HG03060 (cell line): Measurements from ENCODE around the gene MYZAP.

Experiments used
- ATAC-seq: cut with Tn5 transposase; IDR thresholded peaks from one replicate; pipeline ENCODE4 v1.9.1; 2021; ENCODE audit warnings: low read depth, moderate number of reproducible peaks; ENCODE audit not compliant: unreplicated experiment

MYZAP gene

GRCh38 chr15:57690341-57690966, 98.8 kb downstream of the MYZAP start:
- ATAC-seq: no peak

DNA sequence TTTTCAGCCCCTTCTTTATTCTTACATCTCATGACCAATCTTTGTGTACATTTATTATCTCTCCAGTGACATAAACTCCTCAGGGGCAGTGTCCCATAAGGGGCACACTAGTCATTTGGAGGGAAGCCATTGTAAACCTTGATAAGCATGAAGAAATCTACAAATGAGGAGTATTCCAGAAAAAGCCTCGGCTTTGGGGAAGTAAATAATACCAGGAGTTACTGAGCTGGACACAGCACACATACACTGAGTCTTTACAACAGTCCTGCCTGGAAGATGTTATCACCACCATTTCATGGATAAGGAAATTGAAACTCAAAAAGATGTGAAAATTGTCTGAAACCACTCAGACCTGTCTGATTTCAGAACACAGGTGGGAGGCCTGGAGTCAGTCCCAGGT, 99.4 kb downstream of the MYZAP start:
- ATAC-seq: no peak

DNA sequence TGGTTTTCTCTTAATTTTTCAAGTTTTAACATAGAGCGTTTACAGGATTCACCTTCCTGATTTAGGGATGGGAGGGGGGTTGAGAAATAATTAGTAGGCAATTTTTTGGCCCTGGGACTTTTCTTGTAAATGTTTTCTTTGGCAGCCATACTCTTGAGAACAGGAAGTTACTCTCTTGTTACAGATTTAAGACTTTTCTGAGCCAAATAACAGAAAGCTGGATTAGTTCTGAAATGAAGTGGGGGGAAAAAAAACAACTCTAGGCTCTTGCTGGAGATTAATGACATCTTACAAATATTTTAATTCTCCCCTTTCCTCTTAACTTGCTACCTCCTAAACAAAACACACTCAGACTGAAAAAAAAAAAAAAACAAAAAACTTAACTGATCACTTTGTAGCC, 101.0 kb downstream of the MYZAP start:
- no peak for ATAC-seq

GRCh38 chr15:57694279-57694678, 102.6 kb downstream of the MYZAP start:
- ATAC-seq: no peak

DNA sequence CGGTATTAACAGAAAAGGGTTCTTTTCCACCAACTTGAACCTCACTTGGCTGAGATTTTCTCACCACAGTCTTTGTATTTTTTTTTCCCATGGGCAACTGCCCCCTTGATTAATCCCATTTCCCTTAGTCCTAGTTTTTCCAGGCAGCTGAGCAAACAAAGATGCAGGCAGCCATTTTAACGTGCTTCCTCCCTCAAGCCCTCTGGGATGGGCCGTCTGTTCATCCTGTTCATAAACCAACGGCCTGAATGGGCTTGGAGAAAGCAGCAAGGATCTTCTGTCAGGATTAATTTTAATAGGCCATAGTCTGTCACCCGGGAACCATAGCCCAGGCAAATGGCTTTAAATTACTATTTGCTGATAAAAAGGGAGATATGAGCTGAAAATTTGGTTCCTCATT, 104.4 kb downstream of the MYZAP start:
- ATAC-seq: no peak

DNA sequence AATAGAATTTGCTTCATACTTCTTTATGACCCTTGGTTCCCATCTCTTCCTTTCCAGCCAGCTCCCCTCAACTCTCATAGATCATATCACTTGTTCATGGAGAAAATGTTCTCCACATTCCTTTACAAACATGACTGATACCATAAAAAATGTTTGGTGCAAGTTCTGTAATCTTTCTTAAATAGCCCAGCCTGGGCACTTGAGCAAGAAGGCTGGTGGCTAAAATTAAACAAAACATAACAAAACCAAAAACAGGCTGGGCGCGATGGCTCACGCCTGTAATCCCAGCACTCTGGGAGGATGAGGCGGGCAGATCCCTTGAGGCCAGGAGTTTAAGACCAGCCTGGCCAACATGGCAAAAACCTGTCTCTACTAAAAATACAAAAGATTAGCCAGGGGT, 105.9 kb downstream of the MYZAP start:
- no peak for ATAC-seq

GRCh38 chr15:57698243-57698642, 106.5 kb downstream of the MYZAP start:
- ATAC-seq: no peak

DNA sequence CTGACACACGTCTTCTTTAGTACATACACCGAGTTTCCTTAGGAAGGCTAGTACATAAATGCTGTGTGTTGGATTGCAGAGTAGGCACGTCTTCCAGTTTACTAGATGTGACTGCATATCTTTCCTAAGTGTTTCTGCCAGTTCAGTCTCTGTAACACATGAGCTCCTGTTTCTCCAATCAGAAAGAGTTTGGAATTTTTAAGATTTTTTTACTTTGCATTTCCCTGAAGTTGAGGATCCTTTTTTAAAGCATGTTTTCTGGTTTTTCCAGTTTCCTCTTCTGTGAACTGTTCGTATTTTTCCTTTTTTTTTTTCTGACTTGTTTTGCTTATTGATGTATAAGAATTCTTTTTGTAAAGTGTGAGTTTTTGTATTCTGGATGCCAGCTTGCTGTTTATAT, 107.3 kb downstream of the MYZAP start:
- ATAC-seq: no peak

DNA sequence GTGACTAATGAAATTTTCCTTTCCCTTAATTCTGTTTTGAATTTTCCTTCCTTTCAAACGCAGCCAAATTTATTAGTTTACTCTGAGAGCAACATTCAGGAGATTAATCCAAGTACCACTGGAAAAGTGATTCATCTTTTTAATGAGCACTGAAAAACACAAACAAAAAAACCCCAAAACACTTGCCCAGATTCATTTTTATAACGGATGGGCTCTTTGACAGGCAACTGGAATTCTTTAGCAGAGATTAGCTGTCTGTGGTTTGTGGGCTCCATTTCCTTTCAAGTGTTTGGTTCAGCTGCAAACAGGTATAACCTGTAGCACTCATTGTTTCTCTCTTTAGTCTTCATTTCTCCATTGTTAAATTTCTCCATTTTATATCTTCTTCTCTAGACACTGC, 111.7 kb downstream of the MYZAP start:
- no peak for ATAC-seq

- no peak for ATAC-seq
Observed at GRCh38 chr15:57704441-57704840, 112.7 kb downstream of the MYZAP start.

- ATAC-seq: no peak
Observed at GRCh38 chr15:57705746-57706404, 114.2 kb downstream of the MYZAP start.

DNA sequence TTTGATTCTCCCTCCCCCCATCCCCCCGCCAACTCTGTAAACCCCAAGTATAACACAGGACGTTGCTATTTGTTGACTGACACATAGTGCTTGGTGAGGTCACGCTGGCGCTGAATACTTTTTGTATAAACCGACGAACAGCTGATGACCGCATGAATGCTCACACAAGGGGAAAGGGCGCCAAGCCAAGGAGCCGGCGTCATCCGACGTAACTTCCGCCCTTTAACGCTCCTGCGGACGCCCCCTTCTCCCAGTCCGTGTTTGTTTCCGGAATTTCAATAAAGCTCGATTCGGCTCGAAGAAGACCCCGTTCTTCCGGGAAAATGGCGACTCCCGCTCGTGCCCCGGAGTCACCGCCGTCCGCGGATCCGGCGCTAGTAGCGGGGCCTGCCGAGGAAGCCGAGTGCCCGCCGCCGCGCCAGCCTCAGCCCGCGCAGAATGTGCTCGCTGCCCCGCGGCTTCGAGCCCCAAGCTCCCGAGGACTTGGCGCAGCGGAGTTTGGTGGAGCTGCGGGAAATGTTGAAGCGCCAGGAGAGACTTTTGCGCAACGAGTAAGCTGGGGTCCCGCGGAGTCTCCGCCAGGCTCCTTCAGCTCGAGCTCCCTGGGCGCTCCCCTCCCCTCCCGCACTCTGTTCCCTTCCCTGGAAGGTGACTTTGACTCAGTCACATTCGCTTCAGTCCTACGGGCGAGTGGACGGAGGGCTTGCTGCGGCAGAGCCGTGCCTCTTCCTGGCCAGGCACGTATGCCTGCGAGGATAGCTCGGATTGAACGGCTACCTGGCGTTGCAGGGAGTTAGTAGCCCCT, 114.9 kb downstream of the MYZAP start, which contains the start of gene POLR2M:
Gene POLR2M, plus strand, starts transcription at position 310 of the 805 bp plus-strand sequence. Its CDS starts 129 bp downstream, at position 439.
- peak; percentile 90 for ATAC-seq

- no peak for ATAC-seq
Observed at GRCh38 chr15:57708047-57708446, 116.3 kb downstream of the MYZAP start.

DNA sequence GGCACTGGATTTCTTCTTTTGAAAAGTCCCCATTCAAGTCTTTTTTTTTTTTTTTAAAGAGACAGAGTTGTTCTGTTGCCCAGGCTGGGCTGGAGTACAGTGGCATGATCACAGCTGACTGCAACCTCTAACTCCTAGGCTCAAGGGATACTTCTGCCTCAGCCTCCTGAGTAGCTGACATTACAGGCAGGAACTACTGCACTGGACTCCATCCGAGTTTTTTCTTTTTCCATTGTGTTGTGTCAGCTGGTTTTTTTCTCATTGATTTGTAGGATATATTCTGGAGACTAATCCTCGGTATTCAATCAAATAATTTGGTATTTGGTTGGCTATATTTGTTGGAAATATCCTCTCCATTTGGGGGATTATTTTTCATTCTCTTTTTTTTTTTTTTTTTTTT, 126.6 kb downstream of the MYZAP start:
- no peak for ATAC-seq

DNA sequence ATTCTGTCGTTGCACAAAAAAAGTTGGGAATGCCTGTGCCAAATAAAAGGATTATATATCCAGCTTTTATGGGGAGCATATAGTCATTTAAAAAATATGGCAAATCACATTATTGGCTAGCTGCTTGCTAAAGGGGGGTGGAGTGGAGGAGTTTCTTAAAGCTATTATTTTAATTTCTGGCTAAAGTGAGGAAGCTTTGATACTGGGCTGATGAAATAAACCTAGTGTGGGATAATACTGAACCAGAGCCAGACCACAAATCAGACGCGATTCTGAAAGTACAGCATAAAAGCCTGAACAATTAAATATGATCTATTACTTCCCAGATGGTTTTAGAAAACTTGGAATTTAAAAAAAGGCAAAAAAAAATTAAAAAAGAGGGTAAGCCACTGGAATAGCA, 129.2 kb downstream of the MYZAP start:
- no peak for ATAC-seq

DNA sequence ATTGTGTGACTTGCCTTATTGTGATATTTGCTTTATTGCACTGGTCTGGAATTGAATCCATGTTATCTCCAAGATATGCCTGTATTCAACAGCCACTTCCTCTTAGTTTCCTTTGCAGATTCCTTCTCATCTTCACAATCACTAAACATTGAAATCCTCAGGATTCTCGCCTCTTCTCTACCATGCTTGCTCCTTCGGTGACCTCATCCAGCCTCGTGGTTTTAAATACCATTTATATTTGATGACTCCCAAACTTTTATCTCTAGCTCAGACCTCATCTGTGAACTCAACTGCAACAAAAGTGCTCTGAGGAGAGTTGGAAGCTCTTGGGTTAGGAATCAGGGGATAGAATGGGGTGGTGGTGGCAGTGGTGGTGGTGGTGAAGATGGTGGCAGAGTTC, 134.7 kb downstream of the MYZAP start:
- no peak for ATAC-seq

- no peak for ATAC-seq
Observed at GRCh38 chr15:57727031-57727430, 135.3 kb downstream of the MYZAP start.

DNA sequence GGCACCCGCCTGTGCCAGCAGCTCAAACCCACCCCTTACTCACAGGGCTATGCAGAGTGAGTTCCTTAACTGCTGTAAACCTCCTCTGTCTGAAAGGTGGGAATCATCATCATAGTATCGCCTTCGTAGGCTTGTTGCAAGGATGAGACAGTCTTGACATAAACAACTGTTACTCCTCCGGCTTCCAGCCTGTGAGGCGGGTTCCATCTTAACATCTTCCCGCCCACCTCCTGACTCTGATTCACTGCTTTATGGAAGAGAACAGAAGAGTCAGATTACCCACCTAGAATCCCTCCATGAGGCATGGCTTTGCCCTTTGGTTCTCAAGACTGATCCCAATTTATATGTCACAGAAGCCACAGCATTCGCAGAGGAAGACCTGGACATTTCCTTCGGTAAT, 136.7 kb downstream of the MYZAP start:
- ATAC-seq: no peak

- ATAC-seq: no peak
Observed at GRCh38 chr15:57730876-57731275, 139.2 kb downstream of the MYZAP start.

GRCh38 chr15:57731530-57732103, 139.9 kb downstream of the MYZAP start:
- no peak for ATAC-seq
